Activated CD8-positive, alpha-beta memory T cell treated with anti-CD3 and anti-CD28 coated beads, Interleukin-2, amount 50 U/mL, for 1 hour (primary cell): ENCODE measurements around the gene CYTL1.

Experiments used
- DNase-seq: peaks from one replicate; pipeline ENCODE4 v3.0.0-alpha.2; 2020; ENCODE audit errors: extremely low read depth

Gene CYTL1

DNA sequence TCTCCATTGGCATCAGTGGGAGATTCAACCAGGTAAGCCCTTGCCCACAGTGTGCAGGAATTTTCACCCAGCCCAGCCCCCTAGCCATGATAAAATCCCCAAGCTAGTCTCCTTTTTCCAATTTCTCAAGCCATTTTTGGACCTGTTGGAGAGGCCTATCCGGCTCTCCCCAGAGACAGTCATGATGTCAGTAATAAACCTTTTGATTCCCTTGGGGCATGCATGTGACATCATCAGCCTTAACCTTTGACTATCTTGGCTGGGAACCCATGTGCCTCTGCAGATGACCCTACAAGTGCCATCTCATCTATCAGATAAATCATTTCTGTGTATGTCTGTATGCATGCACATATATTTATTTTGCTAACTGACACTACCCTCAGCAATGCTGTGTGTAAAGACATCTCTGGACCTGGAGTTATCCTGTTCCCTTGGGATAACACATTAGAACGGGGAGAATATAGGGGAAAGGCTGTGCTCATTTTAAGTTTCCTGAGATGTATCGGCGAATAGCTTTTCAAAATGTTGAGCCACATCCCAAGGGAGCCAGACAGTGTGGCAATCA lies 51.0 kb downstream of the CYTL1 start:
- DNase-seq: no peak
